ENCODE measurements around the gene NUP93.

DNA sequence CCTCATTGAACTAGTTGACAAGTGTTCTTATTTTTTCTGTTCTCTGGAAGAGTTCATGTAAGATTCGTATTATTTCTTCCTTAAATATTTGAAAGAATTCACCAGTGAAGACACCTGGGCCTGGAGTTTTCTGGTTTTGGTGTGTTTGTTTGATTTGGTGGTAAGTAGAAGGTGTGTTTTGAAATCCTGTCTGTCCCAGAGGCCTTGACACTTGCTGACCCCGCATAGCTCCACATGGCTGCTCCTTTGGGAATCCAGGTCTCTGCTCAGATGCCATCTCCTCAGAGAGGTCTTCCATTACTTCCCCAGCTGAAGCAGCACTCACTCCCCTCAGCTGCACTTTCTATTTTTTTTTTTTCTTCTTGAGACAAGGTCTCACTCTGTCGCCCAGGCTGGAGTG lies 5.7 kb upstream of the NUP93 start:
- TF ChIP-seq SIN3A (IDR thresholded peaks at IDR 0.05; ENCODE audit: borderline replicate concordance, insufficient read depth, low read length) (no peak), FOXP2 (optimal IDR thresholded peaks at IDR 0.05; ENCODE audit: borderline replicate concordance, extremely low read depth, extremely low read length, insufficient read depth) (no peak), TAF1 (IDR thresholded peaks at IDR 0.05; ENCODE audit: borderline replicate concordance, insufficient read depth, low read length) (no peak), POLR2AphosphoS5 (IDR thresholded peaks at IDR 0.05; ENCODE audit: low read depth, low read length) (no peak)
- TF ChIP-seq, protein P1, sequence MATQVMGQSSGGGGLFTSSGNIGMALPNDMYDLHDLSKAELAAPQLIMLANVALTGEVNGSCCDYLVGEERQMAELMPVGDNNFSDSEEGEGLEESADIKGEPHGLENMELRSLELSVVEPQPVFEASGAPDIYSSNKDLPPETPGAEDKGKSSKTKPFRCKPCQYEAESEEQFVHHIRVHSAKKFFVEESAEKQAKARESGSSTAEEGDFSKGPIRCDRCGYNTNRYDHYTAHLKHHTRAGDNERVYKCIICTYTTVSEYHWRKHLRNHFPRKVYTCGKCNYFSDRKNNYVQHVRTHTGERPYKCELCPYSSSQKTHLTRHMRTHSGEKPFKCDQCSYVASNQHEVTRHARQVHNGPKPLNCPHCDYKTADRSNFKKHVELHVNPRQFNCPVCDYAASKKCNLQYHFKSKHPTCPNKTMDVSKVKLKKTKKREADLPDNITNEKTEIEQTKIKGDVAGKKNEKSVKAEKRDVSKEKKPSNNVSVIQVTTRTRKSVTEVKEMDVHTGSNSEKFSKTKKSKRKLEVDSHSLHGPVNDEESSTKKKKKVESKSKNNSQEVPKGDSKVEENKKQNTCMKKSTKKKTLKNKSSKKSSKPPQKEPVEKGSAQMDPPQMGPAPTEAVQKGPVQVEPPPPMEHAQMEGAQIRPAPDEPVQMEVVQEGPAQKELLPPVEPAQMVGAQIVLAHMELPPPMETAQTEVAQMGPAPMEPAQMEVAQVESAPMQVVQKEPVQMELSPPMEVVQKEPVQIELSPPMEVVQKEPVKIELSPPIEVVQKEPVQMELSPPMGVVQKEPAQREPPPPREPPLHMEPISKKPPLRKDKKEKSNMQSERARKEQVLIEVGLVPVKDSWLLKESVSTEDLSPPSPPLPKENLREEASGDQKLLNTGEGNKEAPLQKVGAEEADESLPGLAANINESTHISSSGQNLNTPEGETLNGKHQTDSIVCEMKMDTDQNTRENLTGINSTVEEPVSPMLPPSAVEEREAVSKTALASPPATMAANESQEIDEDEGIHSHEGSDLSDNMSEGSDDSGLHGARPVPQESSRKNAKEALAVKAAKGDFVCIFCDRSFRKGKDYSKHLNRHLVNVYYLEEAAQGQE (IDR thresholded peaks at IDR 0.05; ENCODE audit: insufficient read depth in 1 of 2, low read depth in 2 of 2, low read length in 2 of 2) = no peak

Measured in PFSK-1 (cell line).